ENCODE measurements around the gene WDR86.

WDR86 gene

GRCh38 chr7:151406886-151407583 is 2.8 kb downstream of the WDR86 start:
- DNase-seq (ENCODE audit: low read depth in 2 of 2): no peak

- DNase-seq (ENCODE audit: low read depth in 2 of 2): no peak
Observed at GRCh38 chr7:151406051-151406875, 3.6 kb downstream of the WDR86 start.

GRCh38 chr7:151405588-151405987 is 4.2 kb downstream of the WDR86 start:
- no peak for DNase-seq (ENCODE audit: low read depth in 2 of 2)

- DNase-seq (ENCODE audit: low read depth in 2 of 2): no peak
Observed at GRCh38 chr7:151405056-151405455, 4.8 kb downstream of the WDR86 start.

GRCh38 chr7:151404216-151405011 is 5.4 kb downstream of the WDR86 start:
- no peak for DNase-seq (ENCODE audit: low read depth in 2 of 2)

GRCh38 chr7:151403764-151404163 is 6.1 kb downstream of the WDR86 start:
- no peak for DNase-seq (ENCODE audit: low read depth in 2 of 2)

- no peak for DNase-seq (ENCODE audit: low read depth in 2 of 2)
Observed at GRCh38 chr7:151402029-151402835, 7.6 kb downstream of the WDR86 start.

- DNase-seq (ENCODE audit: low read depth in 2 of 2): no peak
Observed at GRCh38 chr7:151400626-151401315, 9.1 kb downstream of the WDR86 start.

- no peak for DNase-seq (ENCODE audit: low read depth in 2 of 2)
Observed at GRCh38 chr7:151399906-151400305, 9.9 kb downstream of the WDR86 start.

- no peak for DNase-seq (ENCODE audit: low read depth in 2 of 2)
Observed at GRCh38 chr7:151399305-151399601, 10.6 kb downstream of the WDR86 start.

GRCh38 chr7:151398446-151399304 is 11.2 kb downstream of the WDR86 start:
- DNase-seq (ENCODE audit: low read depth in 2 of 2): no peak

GRCh38 chr7:151397026-151397425 is 12.8 kb downstream of the WDR86 start:
- no peak for DNase-seq (ENCODE audit: low read depth in 2 of 2)

- DNase-seq (ENCODE audit: low read depth in 2 of 2): no peak
Observed at GRCh38 chr7:151396328-151396970, 13.4 kb downstream of the WDR86 start.

GRCh38 chr7:151395036-151395367 is 14.8 kb downstream of the WDR86 start:
- DNase-seq (ENCODE audit: low read depth in 2 of 2): no peak

GRCh38 chr7:151394076-151395035 is 15.5 kb downstream of the WDR86 start:
- DNase-seq (ENCODE audit: low read depth in 2 of 2): no peak

GRCh38 chr7:151393031-151393977 is 16.5 kb downstream of the WDR86 start:
- DNase-seq (ENCODE audit: low read depth in 2 of 2): no peak

GRCh38 chr7:151392426-151392825 is 17.4 kb downstream of the WDR86 start:
- no peak for DNase-seq (ENCODE audit: low read depth in 2 of 2)

Measured in stimulated activated CD4-positive, alpha-beta T cell treated with anti-CD3 and anti-CD28 coated beads, Interleukin-15, amount 100 ng/mL, for 48 hours (primary cell).